GM12878 (cell line): ENCODE measurements around the gene PPP1R10. TPM values are rescaled to one million over a fixed set of nuclear protein-coding genes. Genes with fewer than 3 reads are reported as not detected.
A peak's percentile ranks its signal among the peaks of the same experiment; 100 is the strongest.

Source experiments
- ATF2 ChIP-seq: IDR thresholded peaks from 2 replicates; pipeline ENCODE4 v1.6.1; 2012; ENCODE audit warnings: low read length, inconsistent platforms
- ATF7 ChIP-seq: fragments of 450-650 bp; IDR thresholded peaks from 2 replicates; pipeline ENCODE4 v1.6.1; 2016; ENCODE audit warnings: low read depth, mild to moderate bottlenecking
- CBFB ChIP-seq: IDR thresholded peaks from 2 replicates; pipeline ENCODE4 v1.6.1; 2016; ENCODE audit warnings: antibody characterized with exemption, low read depth
- CEBPZ ChIP-seq: fragments of 150-350 bp; IDR thresholded peaks from 2 replicates; pipeline ENCODE4 v1.6.1; 2016; ENCODE audit warnings: low read depth, low read length
- CHD2 ChIP-seq: IDR thresholded peaks from 2 replicates; pipeline ENCODE4 v1.6.1; 2011; ENCODE audit warnings: low read depth, low read length, improper control_type of control experiment, borderline replicate concordance
- FOXM1 ChIP-seq: IDR thresholded peaks from 2 replicates; pipeline ENCODE4 v1.6.1; 2012; ENCODE audit warnings: low read depth, mild to moderate bottlenecking, inconsistent platforms, low read length, moderate library complexity
- JUNB ChIP-seq: IDR thresholded peaks from 2 replicates; pipeline ENCODE4 v1.6.1; 2016; ENCODE audit warnings: antibody characterized with exemption, mild to moderate bottlenecking
- MLLT1 ChIP-seq: fragments of 450-650 bp; IDR thresholded peaks from 2 replicates; pipeline ENCODE4 v1.6.1; 2016; ENCODE audit warnings: mild to moderate bottlenecking
- MXI1 ChIP-seq: fragments of 150-350 bp; IDR thresholded peaks from 2 replicates; pipeline ENCODE4 v1.6.1; 2011; ENCODE audit warnings: low read depth, mild to moderate bottlenecking, inconsistent platforms, low read length, improper control_type of control experiment
- NBN ChIP-seq: fragments of 450-650 bp; IDR thresholded peaks from 2 replicates; pipeline ENCODE4 v1.6.1; 2016
- NRF1 ChIP-seq: conservative IDR thresholded peaks from 2 replicates; pipeline ENCODE4 v1.6.1; 2011; ENCODE audit warnings: mild to moderate bottlenecking, low read depth, low read length, improper control_type of control experiment
- PAX8 ChIP-seq: fragments of 450-650 bp; IDR thresholded peaks from 2 replicates; pipeline ENCODE4 v1.6.1; 2017; ENCODE audit warnings: mild to moderate bottlenecking, moderate library complexity
- PML ChIP-seq: IDR thresholded peaks from 2 replicates; pipeline ENCODE4 v1.6.1; 2012; ENCODE audit warnings: low read length, inconsistent platforms
- POLR2A ChIP-seq: IDR thresholded peaks from 2 replicates; pipeline ENCODE4 v1.6.1; 2011; ENCODE audit warnings: low read depth, mild to moderate bottlenecking, low read length
- POLR2AphosphoS2 ChIP-seq: IDR thresholded peaks from 2 replicates; pipeline ENCODE4 v1.6.1; 2011; ENCODE audit warnings: low read depth, mild to moderate bottlenecking, low read length, improper control_type of control experiment, moderate library complexity
- POLR2AphosphoS5 ChIP-seq: IDR thresholded peaks from 2 replicates; pipeline ENCODE4 v1.6.1; 2011; ENCODE audit warnings: mild to moderate bottlenecking, low read length, inconsistent platforms
- RAD51 ChIP-seq: fragments of 450-650 bp; IDR thresholded peaks from 2 replicates; pipeline ENCODE4 v1.6.1; 2016; ENCODE audit warnings: moderate library complexity, mild to moderate bottlenecking, inconsistent platforms
- RB1 ChIP-seq: fragments of 450-650 bp; formaldehyde crosslinking; IDR thresholded peaks from 2 replicates; pipeline ENCODE4 v1.6.1; 2017; ENCODE audit warnings: mild to moderate bottlenecking, borderline replicate concordance
- SIN3A ChIP-seq: IDR thresholded peaks from 2 replicates; pipeline ENCODE4 v1.6.1; 2012; ENCODE audit warnings: low read depth, low read length, improper control_type of control experiment
- TAF1 ChIP-seq: IDR thresholded peaks from 2 replicates; pipeline ENCODE4 v1.6.1; 2011; ENCODE audit warnings: mild to moderate bottlenecking, low read depth, low read length, borderline replicate concordance
- TCF12 ChIP-seq: IDR thresholded peaks from 2 replicates; pipeline ENCODE4 v1.6.1; 2011; ENCODE audit warnings: low read depth, mild to moderate bottlenecking, low read length
- YY1 ChIP-seq: IDR thresholded peaks from 2 replicates; pipeline ENCODE4 v1.6.1; 2011; ENCODE audit warnings: low read depth, mild to moderate bottlenecking, low read length
- ZNF592 ChIP-seq: fragments of 450-650 bp; IDR thresholded peaks from 2 replicates; pipeline ENCODE4 v1.6.1; 2017; ENCODE audit warnings: mild to moderate bottlenecking, moderate library complexity
- polyA plus RNA-seq, 11 experiments: library from polyadenylated mRNA; depleted of rRNA in 4 of 11; unstranded in 6 of 11; stranded (reverse) in 5 of 11; fragments of >200 nt; fragmentation: Nextera tagmentation in 4 of 11; fragmentation: Illumina TruSeq in 1 of 11; extraction: Ambion mirVana in 4 of 11; extraction: Trizol in 1 of 11; gene quantifications; 1 replicate in 1 of 11; 2 replicates in 10 of 11; pipeline versions ENCODE4 v1.2.1 to v1.2.3, GENCODE V29; 2011 to 2016; ENCODE audit warnings: inconsistent platforms in 2 of 11, missing spikeins in 2 of 11, low read depth in 1 of 11
- total RNA-seq, 4 experiments: library from RNA; depleted of rRNA in 3 of 4; stranded (reverse); fragments of >200 nt in 3 of 4; fragmentation: Illumina TruSeq in 1 of 4; extraction: Trizol in 1 of 4; gene quantifications; 2 replicates each; pipeline versions ENCODE4 v1.2.1 to v1.2.3, GENCODE V29; 2013 to 2021

The PPP1R10 gene
- total and polyA plus RNA-seq, 10 of the 15 experiments (the other 5 are each of a cell fraction or from before 2014, with no cell fraction given) = 11.3 to 83.8 (median 41.2) TPM

- TF ChIP-seq CEBPZ (no peak), FOXM1 (0 out of 2 replicates have a peak, but pooled peaks have one; percentile 0), PAX8 (peak; percentile 95; the same call in 1 of the 2 replicates), POLR2AphosphoS2 (peak; percentile 69), SIN3A (peak; percentile 60; the same call in 1 of the 2 replicates), POLR2AphosphoS5 (peak; percentile 42), NRF1 (no peak), RB1 (0 out of 2 replicates have a peak, but pooled peaks have one; percentile 11), NBN (peak; percentile 38; the same call in 1 of the 2 replicates), RAD51 (peak; percentile 7; the same call in 1 of the 2 replicates), PML (no peak), TAF1 (peak; percentile 88), CBFB (peak; percentile 54; the same call in 1 of the 2 replicates), ATF2 (peak; percentile 84), CHD2 (0 out of 2 replicates have a peak, but pooled peaks have one; percentile 22), ZNF592 (no peak), ATF7 (peak; percentile 99), TCF12 (peak; percentile 39; the same call in 1 of the 2 replicates), POLR2A (peak; percentile 85), JUNB (peak; percentile 14; the same call in 1 of the 2 replicates), MXI1 (no peak), MLLT1 (no peak), YY1 (peak; percentile 94)
Observed at GRCh38 chr6:30614843-30615218, 2.2 kb downstream of the PPP1R10 start (continued).
